BLaER1 (cell line): ENCODE data around the gene PHF14.

Experiments
- H3K27ac ChIP-seq: shearing (Covaris generic); formaldehyde crosslinking; 2 replicates; pipeline ENCODE4 v1.8.1; 2022
- H3K27me3 ChIP-seq: shearing (Covaris generic); formaldehyde crosslinking; 2 replicates; pipeline ENCODE4 v1.8.1; 2022
- H3K36me3 ChIP-seq: shearing (Covaris generic); formaldehyde crosslinking; 2 replicates; pipeline ENCODE4 v1.8.1; 2022
- H3K4me1 ChIP-seq: shearing (Covaris generic); formaldehyde crosslinking; 2 replicates; pipeline ENCODE4 v1.8.1; 2022
- H3K4me2 ChIP-seq: shearing (Covaris generic); formaldehyde crosslinking; 2 replicates; pipeline ENCODE4 v1.8.1; 2022
- H3K4me3 ChIP-seq: shearing (Covaris generic); formaldehyde crosslinking; 2 replicates; pipeline ENCODE4 v1.8.1; 2022
- H3K9ac ChIP-seq: shearing (Covaris generic); formaldehyde crosslinking; 2 replicates; pipeline ENCODE4 v1.8.1; 2022
- H3K9me3 ChIP-seq: shearing (Covaris generic); formaldehyde crosslinking; 2 replicates; pipeline ENCODE4 v1.8.1; 2022
- H4K20me1 ChIP-seq: shearing (Covaris generic); formaldehyde crosslinking; 2 replicates; pipeline ENCODE4 v1.8.1; 2022
- Cebpa-rat ChIP-seq: shearing (Covaris generic); IDR thresholded peaks from 2 replicates; pipeline ENCODE4 v1.8.1; 2022

The PHF14 gene

GRCh38 chr7:11213266-11213665 lies 239.6 kb downstream of the PHF14 start:
- Histone ChIP-seq H3K9me3 (no peaks in the 10 kb centered on the region), H3K36me3 (no peaks in the 10 kb centered on the region), H3K4me2 (no peak overlapping the region), H3K4me3 (no peak overlapping the region), H3K27ac (no peak overlapping the region), H4K20me1 (no peaks in the 10 kb centered on the region), H3K4me1 (no peaks in the 10 kb centered on the region), H3K9ac (no peak overlapping the region), H3K27me3 (no peaks in the 10 kb centered on the region)
- TF ChIP-seq Cebpa-rat = no peak

- no peaks in the 10 kb centered on the region for H3K36me3 ChIP-seq
- H3K27ac ChIP-seq = no peak overlapping the region
- H3K4me1 ChIP-seq = no peaks in the 10 kb centered on the region
- H4K20me1 ChIP-seq = no peaks in the 10 kb centered on the region
- no peak overlapping the region for H3K4me3 ChIP-seq
- peaks cover 4% of the 10 kb centered on the region for H3K9me3 ChIP-seq
- no peak for TF ChIP-seq Cebpa-rat
- H3K4me2 ChIP-seq = no peak overlapping the region
- no peaks in the 10 kb centered on the region for H3K27me3 ChIP-seq
- no peak overlapping the region for H3K9ac ChIP-seq
Measured at GRCh38 chr7:11216276-11216675, 242.6 kb downstream of the PHF14 start.

- H3K9ac ChIP-seq = no peak overlapping the region
- no peak overlapping the region for H3K4me2 ChIP-seq
- H3K36me3 ChIP-seq = no peaks in the 10 kb centered on the region
- no peaks in the 10 kb centered on the region for H4K20me1 ChIP-seq
- no peaks in the 10 kb centered on the region for H3K27me3 ChIP-seq
- H3K9me3 ChIP-seq = peaks cover 4% of the 10 kb centered on the region
- no peaks in the 10 kb centered on the region for H3K4me1 ChIP-seq
- TF ChIP-seq Cebpa-rat = no peak
- no peak overlapping the region for H3K4me3 ChIP-seq
- no peak overlapping the region for H3K27ac ChIP-seq
Measured at GRCh38 chr7:11217848-11218565, 244.3 kb downstream of the PHF14 start.
